Measurements from ENCODE around the gene P2RY14.

P2RY14 gene

GRCh38 chr3:151303751-151304150 lies 25.4 kb upstream of the P2RY14 start:
- Histone ChIP-seq H3K27me3 (ENCODE audit: control insufficient read depth in 1 of 2, insufficient read depth in 2 of 2, low read length in 2 of 2) (no peaks in the 10 kb centered on the region), H3K36me3 (ENCODE audit: control insufficient read depth in 1 of 2, insufficient read depth in 2 of 2, low read length in 2 of 2) (no peaks in the 10 kb centered on the region), H3K4me3 (ENCODE audit: low read depth in 1 of 2, low read length in 2 of 2) (no peak overlapping the region), H3K4me1 (ENCODE audit: control insufficient read depth in 1 of 2, insufficient read depth in 2 of 2, low read length in 2 of 2) (no peaks in the 10 kb centered on the region), H3K27ac (ENCODE audit: low read depth, low read length) (no peak overlapping the region), H3K9me3 (ENCODE audit: control insufficient read depth in 1 of 2, low read length in 2 of 2) (no peaks in the 10 kb centered on the region), H3K9ac (ENCODE audit: low read depth in 1 of 2, low read length in 2 of 2) (no peak overlapping the region)

GRCh38 chr3:151301787-151302186 lies 23.4 kb upstream of the P2RY14 start:
- Histone ChIP-seq H3K27ac (ENCODE audit: low read depth, low read length) (no peak overlapping the region), H3K36me3 (ENCODE audit: control insufficient read depth in 1 of 2, insufficient read depth in 2 of 2, low read length in 2 of 2) (no peaks in the 10 kb centered on the region)

GRCh38 chr3:151300539-151300938 lies 22.2 kb upstream of the P2RY14 start:
- Histone ChIP-seq H3K9ac (ENCODE audit: low read depth in 1 of 2, low read length in 2 of 2) (no peak overlapping the region), H3K27ac (ENCODE audit: low read depth, low read length) (no peak overlapping the region), H3K27me3 (ENCODE audit: control insufficient read depth in 1 of 2, insufficient read depth in 2 of 2, low read length in 2 of 2) (no peaks in the 10 kb centered on the region), H3K4me1 (ENCODE audit: control insufficient read depth in 1 of 2, insufficient read depth in 2 of 2, low read length in 2 of 2) (no peaks in the 10 kb centered on the region), H3K36me3 (ENCODE audit: control insufficient read depth in 1 of 2, insufficient read depth in 2 of 2, low read length in 2 of 2) (no peaks in the 10 kb centered on the region), H3K9me3 (ENCODE audit: control insufficient read depth in 1 of 2, low read length in 2 of 2) (no peaks in the 10 kb centered on the region), H3K4me3 (ENCODE audit: low read depth in 1 of 2, low read length in 2 of 2) (no peak overlapping the region)

More at GRCh38 chr3:151301787-151302186, 23.4 kb upstream of the P2RY14 start:
- Histone ChIP-seq H3K9me3 (ENCODE audit: control insufficient read depth in 1 of 2, low read length in 2 of 2) (no peaks in the 10 kb centered on the region), H3K4me3 (ENCODE audit: low read depth in 1 of 2, low read length in 2 of 2) (no peak overlapping the region), H3K4me1 (ENCODE audit: control insufficient read depth in 1 of 2, insufficient read depth in 2 of 2, low read length in 2 of 2) (no peaks in the 10 kb centered on the region), H3K27me3 (ENCODE audit: control insufficient read depth in 1 of 2, insufficient read depth in 2 of 2, low read length in 2 of 2) (no peaks in the 10 kb centered on the region), H3K9ac (ENCODE audit: low read depth in 1 of 2, low read length in 2 of 2) (no peak overlapping the region)

- Histone ChIP-seq H3K9ac (ENCODE audit: low read depth in 1 of 2, low read length in 2 of 2) (no peak overlapping the region), H3K9me3 (ENCODE audit: control insufficient read depth in 1 of 2, low read length in 2 of 2) (no peaks in the 10 kb centered on the region), H3K4me3 (ENCODE audit: low read depth in 1 of 2, low read length in 2 of 2) (no peak overlapping the region), H3K27ac (ENCODE audit: low read depth, low read length) (no peak overlapping the region), H3K4me1 (ENCODE audit: control insufficient read depth in 1 of 2, insufficient read depth in 2 of 2, low read length in 2 of 2) (no peaks in the 10 kb centered on the region), H3K36me3 (ENCODE audit: control insufficient read depth in 1 of 2, insufficient read depth in 2 of 2, low read length in 2 of 2) (no peaks in the 10 kb centered on the region), H3K27me3 (ENCODE audit: control insufficient read depth in 1 of 2, insufficient read depth in 2 of 2, low read length in 2 of 2) (no peaks in the 10 kb centered on the region)
Observed at GRCh38 chr3:151299006-151299405, 20.7 kb upstream of the P2RY14 start.

- Histone ChIP-seq H3K4me1 (ENCODE audit: control insufficient read depth in 1 of 2, insufficient read depth in 2 of 2, low read length in 2 of 2) (no peaks in the 10 kb centered on the region), H3K9me3 (ENCODE audit: control insufficient read depth in 1 of 2, low read length in 2 of 2) (no peaks in the 10 kb centered on the region), H3K27me3 (ENCODE audit: control insufficient read depth in 1 of 2, insufficient read depth in 2 of 2, low read length in 2 of 2) (no peaks in the 10 kb centered on the region), H3K36me3 (ENCODE audit: control insufficient read depth in 1 of 2, insufficient read depth in 2 of 2, low read length in 2 of 2) (no peaks in the 10 kb centered on the region), H3K9ac (ENCODE audit: low read depth in 1 of 2, low read length in 2 of 2) (no peak overlapping the region), H3K27ac (ENCODE audit: low read depth, low read length) (no peak overlapping the region), H3K4me3 (ENCODE audit: low read depth in 1 of 2, low read length in 2 of 2) (no peak overlapping the region)
Observed at GRCh38 chr3:151297429-151297828, 19.1 kb upstream of the P2RY14 start.

- H3K9ac ChIP-seq (ENCODE audit: low read depth in 1 of 2, low read length in 2 of 2), result no peak overlapping the region
- H3K9me3 ChIP-seq (ENCODE audit: control insufficient read depth in 1 of 2, low read length in 2 of 2), result no peaks in the 10 kb centered on the region
- no peaks in the 10 kb centered on the region for H3K4me1 ChIP-seq (ENCODE audit: control insufficient read depth in 1 of 2, insufficient read depth in 2 of 2, low read length in 2 of 2)
- no peak overlapping the region for H3K27ac ChIP-seq (ENCODE audit: low read depth, low read length)
- H3K27me3 ChIP-seq (ENCODE audit: control insufficient read depth in 1 of 2, insufficient read depth in 2 of 2, low read length in 2 of 2), result no peaks in the 10 kb centered on the region
- H3K4me3 ChIP-seq (ENCODE audit: low read depth in 1 of 2, low read length in 2 of 2), result no peak overlapping the region
- no peaks in the 10 kb centered on the region for H3K36me3 ChIP-seq (ENCODE audit: control insufficient read depth in 1 of 2, insufficient read depth in 2 of 2, low read length in 2 of 2)
Observed at GRCh38 chr3:151296226-151296625, 17.9 kb upstream of the P2RY14 start.

GRCh38 chr3:151293127-151293526 lies 14.8 kb upstream of the P2RY14 start:
- H3K9me3 ChIP-seq (ENCODE audit: control insufficient read depth in 1 of 2, low read length in 2 of 2), result no peaks in the 10 kb centered on the region
- H3K4me1 ChIP-seq (ENCODE audit: control insufficient read depth in 1 of 2, insufficient read depth in 2 of 2, low read length in 2 of 2), result no peaks in the 10 kb centered on the region
- no peak overlapping the region for H3K27ac ChIP-seq (ENCODE audit: low read depth, low read length)
- no peak overlapping the region for H3K9ac ChIP-seq (ENCODE audit: low read depth in 1 of 2, low read length in 2 of 2)
- no peak overlapping the region for H3K4me3 ChIP-seq (ENCODE audit: low read depth in 1 of 2, low read length in 2 of 2)
- H3K27me3 ChIP-seq (ENCODE audit: control insufficient read depth in 1 of 2, insufficient read depth in 2 of 2, low read length in 2 of 2), result no peaks in the 10 kb centered on the region
- no peaks in the 10 kb centered on the region for H3K36me3 ChIP-seq (ENCODE audit: control insufficient read depth in 1 of 2, insufficient read depth in 2 of 2, low read length in 2 of 2)

GRCh38 chr3:151290673-151291072 lies 12.3 kb upstream of the P2RY14 start:
- Histone ChIP-seq H3K4me1 (ENCODE audit: control insufficient read depth in 1 of 2, insufficient read depth in 2 of 2, low read length in 2 of 2) (no peaks in the 10 kb centered on the region), H3K36me3 (ENCODE audit: control insufficient read depth in 1 of 2, insufficient read depth in 2 of 2, low read length in 2 of 2) (no peaks in the 10 kb centered on the region), H3K9me3 (ENCODE audit: control insufficient read depth in 1 of 2, low read length in 2 of 2) (no peaks in the 10 kb centered on the region), H3K9ac (ENCODE audit: low read depth in 1 of 2, low read length in 2 of 2) (no peak overlapping the region), H3K4me3 (ENCODE audit: low read depth in 1 of 2, low read length in 2 of 2) (no peak overlapping the region), H3K27ac (ENCODE audit: low read depth, low read length) (no peak overlapping the region), H3K27me3 (ENCODE audit: control insufficient read depth in 1 of 2, insufficient read depth in 2 of 2, low read length in 2 of 2) (no peaks in the 10 kb centered on the region)

- Histone ChIP-seq H3K4me3 (ENCODE audit: low read depth in 1 of 2, low read length in 2 of 2) (no peak overlapping the region), H3K36me3 (ENCODE audit: control insufficient read depth in 1 of 2, insufficient read depth in 2 of 2, low read length in 2 of 2) (no peaks in the 10 kb centered on the region), H3K4me1 (ENCODE audit: control insufficient read depth in 1 of 2, insufficient read depth in 2 of 2, low read length in 2 of 2) (peaks cover 0 to under 1% of the 10 kb centered on the region in 2 donors), H3K9ac (ENCODE audit: low read depth in 1 of 2, low read length in 2 of 2) (no peak overlapping the region), H3K9me3 (ENCODE audit: control insufficient read depth in 1 of 2, low read length in 2 of 2) (no peaks in the 10 kb centered on the region), H3K27me3 (ENCODE audit: control insufficient read depth in 1 of 2, insufficient read depth in 2 of 2, low read length in 2 of 2) (no peaks in the 10 kb centered on the region), H3K27ac (ENCODE audit: low read depth, low read length) (no peak overlapping the region)
Observed at GRCh38 chr3:151289445-151289844, 11.1 kb upstream of the P2RY14 start.

GRCh38 chr3:151285940-151286339 lies 7.6 kb upstream of the P2RY14 start:
- no peak overlapping the region for H3K9ac ChIP-seq (ENCODE audit: low read depth in 1 of 2, low read length in 2 of 2)
- H3K4me3 ChIP-seq (ENCODE audit: low read depth in 1 of 2, low read length in 2 of 2), result no peak overlapping the region
- H3K36me3 ChIP-seq (ENCODE audit: control insufficient read depth in 1 of 2, insufficient read depth in 2 of 2, low read length in 2 of 2), result no peaks in the 10 kb centered on the region
- no peaks in the 10 kb centered on the region for H3K27me3 ChIP-seq (ENCODE audit: control insufficient read depth in 1 of 2, insufficient read depth in 2 of 2, low read length in 2 of 2)
- no peak overlapping the region for H3K27ac ChIP-seq (ENCODE audit: low read depth, low read length)
- peaks cover 6 to 7% of the 10 kb centered on the region in 2 donors for H3K4me1 ChIP-seq (ENCODE audit: control insufficient read depth in 1 of 2, insufficient read depth in 2 of 2, low read length in 2 of 2)
- no peaks in the 10 kb centered on the region for H3K9me3 ChIP-seq (ENCODE audit: control insufficient read depth in 1 of 2, low read length in 2 of 2)

- no peak overlapping the region for H3K27ac ChIP-seq (ENCODE audit: low read depth, low read length)
- no peaks in the 10 kb centered on the region for H3K9me3 ChIP-seq (ENCODE audit: control insufficient read depth in 1 of 2, low read length in 2 of 2)
- H3K4me1 ChIP-seq (ENCODE audit: control insufficient read depth in 1 of 2, insufficient read depth in 2 of 2, low read length in 2 of 2), result peaks cover 6 to 7% of the 10 kb centered on the region in 2 donors
- no peaks in the 10 kb centered on the region for H3K36me3 ChIP-seq (ENCODE audit: control insufficient read depth in 1 of 2, insufficient read depth in 2 of 2, low read length in 2 of 2)
- H3K4me3 ChIP-seq (ENCODE audit: low read depth in 1 of 2, low read length in 2 of 2), result no peak overlapping the region
- no peak overlapping the region for H3K9ac ChIP-seq (ENCODE audit: low read depth in 1 of 2, low read length in 2 of 2)
- H3K27me3 ChIP-seq (ENCODE audit: control insufficient read depth in 1 of 2, insufficient read depth in 2 of 2, low read length in 2 of 2), result no peaks in the 10 kb centered on the region
Observed at GRCh38 chr3:151283907-151284461, 5.6 kb upstream of the P2RY14 start.
